HG03457 (cell line): ENCODE results near the gene LCN9.

Experiments used
- ATAC-seq: cut with Tn5 transposase; IDR thresholded peaks from one replicate; pipeline ENCODE4 v1.9.1; 2021; ENCODE audit warnings: moderate number of reproducible peaks; ENCODE audit not compliant: unreplicated experiment

LCN9 gene

DNA sequence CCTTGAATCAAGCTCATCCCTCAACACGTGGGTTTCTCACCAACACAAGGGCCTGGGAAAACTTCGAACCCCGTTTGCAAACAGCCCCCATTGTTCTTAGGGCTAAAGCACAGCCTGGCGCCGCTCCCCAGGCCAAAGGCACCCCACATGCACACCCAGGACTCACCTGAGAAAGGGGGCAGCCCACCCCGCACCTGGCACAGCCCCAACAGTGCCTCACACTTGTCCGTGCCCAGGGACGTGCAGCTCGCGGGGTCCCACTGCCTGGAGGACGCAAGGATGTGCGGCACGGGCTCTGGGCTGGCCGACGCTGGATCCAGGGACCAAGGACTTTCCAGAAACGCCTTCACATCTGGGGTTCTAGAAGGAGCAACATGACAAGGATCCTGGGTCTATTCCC, 33.3 kb downstream of the LCN9 start:
- no peak for ATAC-seq

- ATAC-seq, result no peak
These were observed 34.1 kb downstream of the LCN9 start for GRCh38 chr9:135697226-135697625.

DNA sequence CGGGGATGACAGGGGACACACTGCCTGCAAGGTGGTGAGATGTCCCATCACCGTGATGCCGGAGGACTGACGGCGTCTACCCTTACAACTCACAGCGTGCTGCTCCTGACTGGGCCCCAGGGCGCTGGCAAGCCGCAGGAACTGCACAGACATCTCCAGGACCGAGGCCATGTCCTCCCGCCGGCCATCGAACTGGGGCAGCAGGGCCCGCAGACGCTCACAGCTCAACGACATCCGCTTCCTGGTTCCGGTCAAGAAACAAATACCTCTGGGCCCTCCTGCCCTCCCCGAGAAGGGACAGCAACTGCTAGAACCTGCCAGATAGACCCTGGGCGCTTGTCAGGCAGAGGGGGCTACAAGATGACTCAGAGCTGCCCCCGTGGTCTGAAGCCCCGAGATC, 35.1 kb downstream of the LCN9 start:
- no peak for ATAC-seq

DNA sequence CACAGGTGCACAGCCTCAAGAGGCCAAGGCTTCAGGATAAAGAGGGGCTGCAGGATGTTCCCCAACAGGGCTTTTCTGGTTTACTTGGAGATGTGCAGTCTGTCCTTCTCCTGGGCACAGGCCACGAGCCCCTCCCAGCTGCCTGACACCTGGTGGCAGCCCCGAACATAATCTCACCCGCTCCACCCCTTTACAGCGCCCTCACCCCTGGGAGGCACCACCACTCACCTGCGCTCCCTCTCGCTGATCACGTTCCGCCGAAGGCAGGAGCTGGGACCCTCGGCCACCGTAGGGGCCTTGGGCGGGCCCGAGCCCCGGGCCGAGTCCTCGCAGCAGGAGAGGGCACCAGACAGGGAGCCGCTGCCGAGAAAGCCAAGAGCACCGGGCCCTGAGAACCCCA, 35.7 kb downstream of the LCN9 start:
- no peak for ATAC-seq

GRCh38 chr9:135699440-135699839, 36.3 kb downstream of the LCN9 start, which contains the start of gene SOHLH1:
SOHLH1 (minus strand) TSS chr9:135699481; CDS start chr9:135699467, 14 bp downstream.
- ATAC-seq, result no peak

DNA sequence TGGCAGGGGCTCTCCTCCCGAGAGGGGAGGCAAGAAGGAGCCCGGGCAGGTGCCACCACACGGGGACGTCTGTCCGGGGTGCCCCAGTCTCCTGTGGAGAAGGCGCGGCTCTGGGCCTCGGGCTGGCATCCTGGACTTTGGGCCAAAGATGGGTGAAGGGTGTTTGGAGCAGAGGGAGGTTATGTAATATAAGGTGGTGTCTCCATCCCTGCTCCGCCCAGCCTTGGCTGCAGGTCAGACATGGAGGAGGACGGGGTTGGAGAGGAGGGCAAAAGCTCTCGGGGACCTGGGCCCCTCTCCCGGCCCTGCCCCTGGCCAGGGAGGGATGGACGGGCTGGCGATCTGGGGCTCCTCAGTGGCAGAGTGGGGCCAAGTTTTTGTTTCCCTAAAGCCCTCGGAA, 37.4 kb downstream of the LCN9 start:
- no peak for ATAC-seq

DNA sequence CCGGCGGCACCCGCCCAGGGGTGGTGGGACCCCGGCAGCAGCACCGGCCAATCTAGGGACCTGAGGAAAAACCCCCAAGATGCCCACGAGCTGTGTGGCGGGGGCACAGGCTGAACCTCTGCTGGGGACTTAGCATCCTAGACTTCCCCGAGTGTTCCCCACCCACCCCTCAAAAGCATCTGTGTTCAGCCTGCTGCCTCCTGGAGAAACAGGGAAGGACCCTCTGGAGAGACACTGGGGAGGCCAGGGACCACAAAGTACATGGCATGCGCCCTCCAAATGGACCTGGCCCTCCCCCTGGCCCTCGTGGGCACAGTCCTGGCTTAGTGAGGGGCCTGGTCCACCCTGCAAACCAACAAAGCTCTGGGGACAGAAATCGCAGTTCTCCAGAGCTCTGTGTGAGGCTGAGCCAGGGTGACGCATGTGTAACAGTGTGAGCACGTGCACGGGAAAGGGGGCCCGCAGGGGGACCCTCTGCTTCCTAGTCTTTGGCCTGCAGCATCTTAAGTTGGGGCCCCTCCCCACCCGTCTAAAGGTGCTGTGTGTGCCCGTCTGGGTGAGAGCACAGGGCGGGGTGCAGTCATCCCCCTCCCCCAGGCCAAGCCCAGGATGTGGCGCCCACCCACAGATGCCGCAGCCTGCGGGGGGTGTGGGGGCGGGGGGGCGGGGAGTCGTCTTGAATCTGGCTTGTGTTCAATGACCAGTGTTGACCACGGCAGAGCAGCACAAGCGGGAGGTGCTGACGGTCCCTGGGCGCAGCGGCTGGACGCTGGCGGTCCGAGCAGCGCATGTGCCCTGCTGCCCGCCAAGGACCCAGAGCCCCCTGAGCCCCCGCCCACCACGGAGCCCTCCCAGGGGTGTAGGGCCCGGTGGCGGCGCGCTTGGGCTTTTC, 38.2 kb downstream of the LCN9 start:
- ATAC-seq, result no peak

DNA sequence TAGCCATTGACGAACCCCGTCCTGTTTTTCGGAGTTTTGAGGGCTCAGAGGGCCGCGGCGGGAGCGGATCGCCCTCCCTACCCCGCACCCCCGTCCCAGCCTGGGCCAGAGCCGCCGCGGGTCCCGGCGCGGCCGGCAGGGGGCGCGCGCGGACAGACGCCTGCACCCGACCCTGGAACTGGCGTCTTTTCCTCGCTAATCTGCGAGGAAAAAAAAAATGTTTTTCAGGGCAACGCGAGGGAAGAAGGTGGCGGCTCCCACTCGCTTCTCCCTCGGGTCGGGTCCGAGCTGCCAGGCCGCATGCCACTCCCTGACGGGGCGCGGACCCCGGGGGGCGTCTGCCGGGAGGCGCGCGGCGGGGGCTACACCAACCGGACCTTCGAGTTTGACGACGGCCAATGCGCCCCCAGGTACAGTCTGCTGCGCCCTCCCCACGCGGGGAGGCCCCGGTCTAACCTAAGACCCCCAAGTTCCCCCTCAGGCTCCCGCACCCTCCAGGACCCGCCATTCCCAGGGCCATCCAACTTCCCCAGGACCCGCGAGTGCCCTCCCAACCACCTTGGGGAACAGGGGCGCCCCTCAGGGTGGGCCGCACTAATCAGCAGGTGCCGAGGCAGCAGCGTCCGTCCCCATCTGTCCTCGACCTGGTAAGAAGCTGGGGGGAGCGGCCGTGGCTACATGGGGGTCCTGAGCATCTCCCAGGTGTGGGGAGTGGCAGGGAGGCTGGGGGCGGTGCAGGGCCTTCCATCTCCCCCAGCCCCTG, 39.0 kb downstream of the LCN9 start, which contains the start of gene KCNT1:
KCNT1 (plus strand) TSS at position 227 of the 763 bp plus-strand sequence; CDS start at position 301, 74 bp downstream.
- no peak for ATAC-seq

GRCh38 chr9:135703726-135704125, 40.6 kb downstream of the LCN9 start:
- ATAC-seq, result no peak

DNA sequence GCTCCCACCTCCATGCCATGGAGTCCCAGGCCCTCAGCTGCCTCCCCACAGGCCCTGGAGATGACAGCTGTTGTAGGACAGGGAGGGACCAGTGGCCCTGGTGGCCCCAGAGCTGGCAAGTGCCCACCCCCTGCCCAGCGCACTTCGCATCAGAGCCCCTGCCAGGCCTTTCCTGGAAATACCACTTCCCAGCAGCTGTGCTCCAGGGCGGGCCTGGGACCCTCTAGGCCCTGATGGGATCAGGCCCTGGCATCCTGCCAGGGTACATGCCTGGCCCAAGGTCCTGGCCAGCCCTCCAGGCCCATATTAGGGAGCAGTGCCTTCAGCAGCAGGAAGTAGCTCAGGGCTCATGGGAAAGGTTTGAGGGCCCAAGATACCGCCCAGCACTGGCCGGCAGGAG, 41.4 kb downstream of the LCN9 start:
- no peak for ATAC-seq

GRCh38 chr9:135705376-135705775, 42.3 kb downstream of the LCN9 start:
- ATAC-seq, result no peak

- no peak for ATAC-seq
These were observed 43.2 kb downstream of the LCN9 start for GRCh38 chr9:135706288-135706687.

- ATAC-seq, result no peak
These were observed 44.4 kb downstream of the LCN9 start for GRCh38 chr9:135707252-135708138.

DNA sequence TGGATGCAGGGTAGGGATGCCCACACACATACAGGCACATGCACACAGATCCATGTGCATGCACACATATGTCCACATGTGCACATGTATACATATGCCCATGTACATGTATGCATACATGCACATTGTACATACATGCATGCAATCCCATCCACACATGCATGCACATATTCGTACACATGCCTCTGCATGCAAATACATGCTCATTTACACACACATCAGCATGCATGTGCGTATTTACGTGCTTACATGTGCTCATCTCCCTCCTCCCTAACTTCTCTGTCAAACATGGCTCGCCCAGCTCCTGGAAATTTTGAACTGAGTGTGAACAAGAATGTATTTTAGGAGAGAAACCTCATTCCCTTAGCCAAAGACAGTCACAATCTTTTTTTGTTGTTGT, 45.1 kb downstream of the LCN9 start:
- no peak for ATAC-seq

- no peak for ATAC-seq
These were observed 48.3 kb downstream of the LCN9 start for GRCh38 chr9:135711391-135711790.

GRCh38 chr9:135711881-135712280, 48.8 kb downstream of the LCN9 start:
- no peak for ATAC-seq

DNA sequence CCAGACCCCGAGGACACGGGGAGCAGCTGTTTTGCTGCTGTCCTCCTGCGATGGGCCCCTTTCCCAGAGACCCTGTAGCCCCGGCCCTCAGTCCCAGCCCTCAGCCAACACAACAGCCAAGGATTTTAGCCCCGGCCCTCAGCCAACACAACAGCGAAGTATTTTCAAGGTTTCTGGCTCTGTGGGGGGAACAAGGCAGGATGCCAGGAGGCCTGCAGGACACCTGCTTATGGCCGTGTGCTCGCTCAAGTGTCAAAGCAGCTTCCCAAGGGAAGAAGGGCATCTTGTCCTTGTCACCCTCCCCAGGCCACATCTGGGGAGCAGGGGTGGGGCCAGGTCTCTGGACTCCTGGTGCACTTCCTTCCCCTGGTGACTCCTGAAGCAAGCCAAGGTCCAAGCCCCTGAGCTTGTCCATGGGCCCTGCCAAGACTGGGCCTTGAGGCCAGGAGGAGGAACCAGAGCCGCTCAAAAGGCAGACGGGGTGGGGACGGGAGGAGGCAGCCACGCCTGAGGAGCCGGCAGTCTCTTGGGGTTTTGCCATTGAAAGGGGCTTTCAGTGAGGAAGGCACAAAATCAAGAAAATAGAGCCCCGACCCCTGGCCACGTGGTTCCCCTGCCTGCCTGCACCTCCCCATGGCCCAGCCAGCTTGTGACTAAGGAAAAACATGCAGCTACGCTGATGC, 49.6 kb downstream of the LCN9 start:
- no peak for ATAC-seq

GRCh38 chr9:135714242-135715055, 51.3 kb downstream of the LCN9 start:
- no peak for ATAC-seq

- no peak for ATAC-seq
These were observed 52.0 kb downstream of the LCN9 start for GRCh38 chr9:135715056-135715595.
